Panc1 (cell line): ENCODE results near the gene ZNF609. TPM values are rescaled to one million over a fixed set of nuclear protein-coding genes. Genes with fewer than 3 reads are reported as not detected.
"Not testable (repeated sequence)": the region's sequence is repeated elsewhere in the genome, so short reads cannot be mapped to it uniquely, and the experiment has no call there.

ENCODE experiments used
- ATAC-seq: fragments of 200-7000 bp; cut with Tn5 transposase; 2 replicates; pipeline ENCODE4 v1.9.1; 2020; ENCODE audit warnings: mild to moderate bottlenecking, moderate library complexity
- BruUV-seq: library from RNA; stranded (reverse); fragments of 400-500 nt; replicated peaks from 2 replicates; lab custom pipeline; 2021; lab: Mats Ljungman, UMichigan
- CTCF ChIA-PET: fragments of 300-600 bp; sonication (Branson Sonifier 250); formaldehyde crosslinking; loops from one replicate; lab custom pipeline; 2022; ENCODE audit warnings: antibody characterized with exemption; lab: Charles Lee
- POLR2A ChIA-PET: fragments of 300-600 bp; sonication (Branson Sonifier 250); formaldehyde crosslinking; loops from one replicate; lab custom pipeline; 2022; ENCODE audit warnings: antibody characterized with exemption; lab: Charles Lee
- DNase-seq: peaks from one replicate; pipeline ENCODE4 v3.0.0-alpha.2; 2010; ENCODE audit warnings: low read depth, low spot score
- H3K27ac ChIP-seq: 2 replicates; pipeline ENCODE4 v1.5.1; 2011; ENCODE audit warnings: mild to moderate bottlenecking, low read length, inconsistent platforms
- H3K27me3 ChIP-seq: fragments of 200-500 bp; sonication (Bioruptor generic); 2 replicates; pipeline ENCODE4 v1.6.0; 2014; ENCODE audit warnings: low read length, inconsistent platforms; ENCODE audit not compliant: control insufficient read depth, insufficient read depth
- H3K36me3 ChIP-seq: fragments of 200-500 bp; sonication (Bioruptor generic); 2 replicates; pipeline ENCODE4 v1.5.1; 2014; ENCODE audit warnings: inconsistent platforms, mild to moderate bottlenecking, low read length, moderate library complexity; ENCODE audit not compliant: control insufficient read depth, insufficient read depth
- H3K4me1 ChIP-seq: 2 replicates; pipeline ENCODE4 v1.5.1; 2011; ENCODE audit warnings: inconsistent platforms, mild to moderate bottlenecking, low read length, moderate library complexity; ENCODE audit not compliant: control insufficient read depth, insufficient read depth
- H3K4me3 ChIP-seq, 2 experiments: 2 replicates each; pipeline ENCODE4 v1.5.1; 2011 to 2012; ENCODE audit warnings: low read depth in 2 of 2, low read length in 2 of 2, mild to moderate bottlenecking in 2 of 2, inconsistent platforms in 1 of 2, moderate library complexity in 1 of 2
- H3K9me3 ChIP-seq: fragments of 200-500 bp; sonication (Bioruptor generic); 2 replicates; pipeline ENCODE4 v1.5.1; 2014; ENCODE audit warnings: low read depth, mild to moderate bottlenecking, inconsistent platforms, low read length, moderate library complexity; ENCODE audit not compliant: control insufficient read depth, insufficient read depth
- POLR2AphosphoS5 ChIP-seq: IDR thresholded peaks from 2 replicates; pipeline ENCODE4 v1.6.1; 2012; ENCODE audit warnings: mild to moderate bottlenecking, low read depth, low read length, moderate library complexity
- SIN3A ChIP-seq: IDR thresholded peaks from 2 replicates; pipeline ENCODE4 v1.6.1; 2012; ENCODE audit warnings: low read depth, mild to moderate bottlenecking, low read length, moderate library complexity, borderline replicate concordance; ENCODE audit not compliant: insufficient read depth
- TCF7L2 ChIP-seq: IDR thresholded peaks from 2 replicates; pipeline ENCODE4 v1.6.1; 2011; ENCODE audit warnings: mild to moderate bottlenecking, low read depth, low read length, inconsistent platforms
- in situ Hi-C: cut with HindIII; loops from 2 replicates; pipeline ENCODE4 v1.10.0; 2016; ENCODE audit warnings: low sequenced_read_pairs, low pct_unique_long_range_greater_than_20kb
- intact Hi-C: fragments of 100-400 bp; cut with micrococcal nuclease; formaldehyde crosslinking; loops from one replicate; pipeline ENCODE4 v1.10.0; 2022; ENCODE audit not compliant: unreplicated experiment
- total RNA-seq: library from RNA; stranded (reverse); gene quantifications from one replicate; pipeline ENCODE4 v1.2.1, GENCODE V29; 2021; ENCODE audit not compliant: unreplicated experiment
- TF ChIP-seq, protein P1 (sequence below), 2 experiments: IDR thresholded peaks; 2 replicates each; pipeline ENCODE4 v1.6.1; 2011 to 2012; ENCODE audit warnings: low read depth in 2 of 2, control low read depth in 1 of 2, low read length in 1 of 2, mild to moderate bottlenecking in 1 of 2, moderate library complexity in 1 of 2; ENCODE audit not compliant: insufficient read depth in 1 of 2
- TF ChIP-seq, protein P2 (sequence below): fragments of 450-650 bp; IDR thresholded peaks from 2 replicates; pipeline ENCODE4 v1.5.1; 2017; ENCODE audit warnings: mild to moderate bottlenecking

The ZNF609 gene
- total RNA-seq, 1 experiment from 2014 or later = 47.2 TPM

DNA sequence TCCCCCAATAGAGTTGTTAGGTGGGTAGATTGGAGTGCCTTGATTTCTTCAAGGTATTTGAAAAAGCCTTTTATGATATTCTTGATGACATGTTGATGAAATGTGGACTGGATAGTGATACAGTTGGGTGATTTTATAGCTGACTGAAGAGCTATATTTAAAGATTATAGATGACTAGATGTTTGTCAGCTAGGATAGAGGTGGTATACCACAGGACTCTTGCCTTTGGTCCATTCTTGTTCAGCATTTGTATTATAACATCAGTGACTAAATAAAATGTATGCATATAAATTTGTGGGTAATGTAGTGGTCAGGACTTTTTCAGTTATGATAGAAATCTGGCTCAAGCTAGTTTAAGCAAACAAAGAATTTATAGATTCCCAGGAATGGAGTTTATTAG lies 143.9 kb downstream of the ZNF609 start:
- ChIA-PET POLR2A (no interaction called here), CTCF (interaction anchor here (0.6 kb wide), 1 partner anchor 48 kb away, joined by 6 read pairs; no protein-coding TSS in a partner anchor)
- no peaks in the 10 kb centered on the region for H3K27me3 ChIP-seq
- intact Hi-C loops (no loop called here), in situ Hi-C loops (no loop called here)
- H3K36me3 ChIP-seq = no peaks in the 10 kb centered on the region
- ATAC-seq (no peak), DNase-seq (no peak)
- no peak overlapping the region for H3K27ac ChIP-seq
- no TSS peak for BruUV-seq
- H3K4me3 ChIP-seq = no peak overlapping the region
- no peaks in the 10 kb centered on the region for H3K9me3 ChIP-seq
- 0 out of 2 replicates have a peak, but pooled peaks have one; percentile 8 for TF ChIP-seq TCF7L2
- TF ChIP-seq SIN3A = no peak
- H3K4me1 ChIP-seq = peaks cover 24% of the 10 kb centered on the region; the same call in 1 of the 2 replicates

DNA sequence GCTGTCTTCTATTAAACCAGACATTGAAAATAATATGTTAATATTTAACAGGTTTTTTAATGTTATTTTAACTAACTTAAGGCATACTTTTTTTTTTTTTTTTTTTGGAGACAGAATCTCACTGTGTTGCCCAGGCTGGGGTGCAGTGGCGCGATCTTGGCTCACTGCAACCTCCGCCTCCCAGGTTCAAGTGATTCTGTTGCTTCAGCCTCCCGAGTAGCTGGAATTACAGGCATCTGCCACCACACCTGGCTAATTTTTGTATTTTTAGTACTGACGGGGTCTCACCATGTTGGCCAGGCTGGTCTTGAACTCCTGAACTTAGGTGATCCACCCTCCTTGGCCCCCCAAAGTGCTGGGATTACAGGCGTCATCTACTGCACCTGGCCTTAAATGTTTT lies 147.0 kb downstream of the ZNF609 start:
- H3K27ac ChIP-seq, ATAC-seq, H3K9me3 ChIP-seq, intact Hi-C loops, H3K36me3 ChIP-seq, H3K27me3 ChIP-seq, BruUV-seq, H3K4me3 ChIP-seq, DNase-seq, POLR2A ChIA-PET, CTCF ChIA-PET, in situ Hi-C loops: not testable (repeated sequence)
- peaks cover 11% of the 10 kb centered on the region; the same call in 1 of the 2 replicates for H3K4me1 ChIP-seq

DNA sequence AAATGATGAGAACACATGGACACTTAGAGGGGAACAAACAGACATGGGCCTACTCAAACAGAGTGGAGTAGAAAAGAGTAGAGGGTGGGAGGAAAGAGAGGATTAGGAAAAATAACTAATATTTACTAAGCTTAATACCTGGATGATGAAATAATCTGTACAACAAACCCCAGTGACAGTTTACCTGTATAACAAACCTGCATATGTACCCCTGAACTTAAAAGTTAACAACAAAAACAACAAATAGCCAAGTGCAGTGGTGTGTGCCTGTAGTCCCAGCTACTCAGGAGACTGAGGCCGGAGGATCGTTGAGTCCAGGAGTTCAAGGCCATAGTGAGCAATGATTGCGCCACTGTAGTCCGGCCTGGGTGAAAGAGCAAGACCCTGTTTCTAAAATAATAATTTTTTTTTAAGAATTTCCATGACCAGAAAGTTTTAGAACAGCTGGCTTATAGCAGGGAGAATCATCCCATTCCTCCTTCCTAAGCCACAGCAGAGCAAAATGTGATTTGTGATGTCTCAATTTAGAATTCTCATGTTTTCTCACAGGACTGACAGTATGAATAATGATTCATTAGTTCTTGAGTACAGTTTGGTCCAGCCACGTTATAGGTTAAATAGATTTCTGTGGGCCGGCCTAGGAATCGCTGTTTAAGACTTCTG lies 150.0 kb downstream of the ZNF609 start:
- BruUV-seq = no TSS peak
- TF ChIP-seq, protein P1, sequence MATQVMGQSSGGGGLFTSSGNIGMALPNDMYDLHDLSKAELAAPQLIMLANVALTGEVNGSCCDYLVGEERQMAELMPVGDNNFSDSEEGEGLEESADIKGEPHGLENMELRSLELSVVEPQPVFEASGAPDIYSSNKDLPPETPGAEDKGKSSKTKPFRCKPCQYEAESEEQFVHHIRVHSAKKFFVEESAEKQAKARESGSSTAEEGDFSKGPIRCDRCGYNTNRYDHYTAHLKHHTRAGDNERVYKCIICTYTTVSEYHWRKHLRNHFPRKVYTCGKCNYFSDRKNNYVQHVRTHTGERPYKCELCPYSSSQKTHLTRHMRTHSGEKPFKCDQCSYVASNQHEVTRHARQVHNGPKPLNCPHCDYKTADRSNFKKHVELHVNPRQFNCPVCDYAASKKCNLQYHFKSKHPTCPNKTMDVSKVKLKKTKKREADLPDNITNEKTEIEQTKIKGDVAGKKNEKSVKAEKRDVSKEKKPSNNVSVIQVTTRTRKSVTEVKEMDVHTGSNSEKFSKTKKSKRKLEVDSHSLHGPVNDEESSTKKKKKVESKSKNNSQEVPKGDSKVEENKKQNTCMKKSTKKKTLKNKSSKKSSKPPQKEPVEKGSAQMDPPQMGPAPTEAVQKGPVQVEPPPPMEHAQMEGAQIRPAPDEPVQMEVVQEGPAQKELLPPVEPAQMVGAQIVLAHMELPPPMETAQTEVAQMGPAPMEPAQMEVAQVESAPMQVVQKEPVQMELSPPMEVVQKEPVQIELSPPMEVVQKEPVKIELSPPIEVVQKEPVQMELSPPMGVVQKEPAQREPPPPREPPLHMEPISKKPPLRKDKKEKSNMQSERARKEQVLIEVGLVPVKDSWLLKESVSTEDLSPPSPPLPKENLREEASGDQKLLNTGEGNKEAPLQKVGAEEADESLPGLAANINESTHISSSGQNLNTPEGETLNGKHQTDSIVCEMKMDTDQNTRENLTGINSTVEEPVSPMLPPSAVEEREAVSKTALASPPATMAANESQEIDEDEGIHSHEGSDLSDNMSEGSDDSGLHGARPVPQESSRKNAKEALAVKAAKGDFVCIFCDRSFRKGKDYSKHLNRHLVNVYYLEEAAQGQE (IDR thresholded peaks at IDR 0.05; ENCODE audit: insufficient read depth in 1 of 2, low read depth in 2 of 2, low read length in 1 of 2) = no peak
- TF ChIP-seq POLR2AphosphoS5 (no peak), TCF7L2 (no peak), SIN3A (no peak)
- TF ChIP-seq, protein P2, sequence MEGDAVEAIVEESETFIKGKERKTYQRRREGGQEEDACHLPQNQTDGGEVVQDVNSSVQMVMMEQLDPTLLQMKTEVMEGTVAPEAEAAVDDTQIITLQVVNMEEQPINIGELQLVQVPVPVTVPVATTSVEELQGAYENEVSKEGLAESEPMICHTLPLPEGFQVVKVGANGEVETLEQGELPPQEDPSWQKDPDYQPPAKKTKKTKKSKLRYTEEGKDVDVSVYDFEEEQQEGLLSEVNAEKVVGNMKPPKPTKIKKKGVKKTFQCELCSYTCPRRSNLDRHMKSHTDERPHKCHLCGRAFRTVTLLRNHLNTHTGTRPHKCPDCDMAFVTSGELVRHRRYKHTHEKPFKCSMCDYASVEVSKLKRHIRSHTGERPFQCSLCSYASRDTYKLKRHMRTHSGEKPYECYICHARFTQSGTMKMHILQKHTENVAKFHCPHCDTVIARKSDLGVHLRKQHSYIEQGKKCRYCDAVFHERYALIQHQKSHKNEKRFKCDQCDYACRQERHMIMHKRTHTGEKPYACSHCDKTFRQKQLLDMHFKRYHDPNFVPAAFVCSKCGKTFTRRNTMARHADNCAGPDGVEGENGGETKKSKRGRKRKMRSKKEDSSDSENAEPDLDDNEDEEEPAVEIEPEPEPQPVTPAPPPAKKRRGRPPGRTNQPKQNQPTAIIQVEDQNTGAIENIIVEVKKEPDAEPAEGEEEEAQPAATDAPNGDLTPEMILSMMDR = no peak
- Histone ChIP-seq H3K27ac (no peak overlapping the region), H3K36me3 (no peaks in the 10 kb centered on the region), H3K27me3 (no peaks in the 10 kb centered on the region), H3K9me3 (no peaks in the 10 kb centered on the region), H3K4me1 (peaks cover 4% of the 10 kb centered on the region; the same call in 1 of the 2 replicates), H3K4me3 (no peak overlapping the region)
- POLR2A ChIA-PET = no interaction called here
- CTCF ChIA-PET = no interaction called here
- intact Hi-C loops (no loop called here), in situ Hi-C loops (no loop called here)
- DNase-seq = no peak
- ATAC-seq = no peak
